GM12891 (cell line): ENCODE results near the gene SPEN.
"Not testable (repeated sequence)": the region's sequence is repeated elsewhere in the genome, so short reads cannot be mapped to it uniquely, and the experiment has no call there.

Experiments used
- DNase-seq: peaks from one replicate; pipeline ENCODE4 v3.0.0; 2011; ENCODE audit warnings: low spot score; ENCODE audit not compliant: insufficient read length
- FAIRE-seq: peaks from 2 replicates; lab custom pipeline; 2011; peaks lifted over from hg19 to GRCh38; lab: Jason Lieb, UNC
- PAX5 ChIP-seq: IDR thresholded peaks from 2 replicates; pipeline ENCODE4 v1.6.1; 2011; ENCODE audit warnings: low read length, moderate library complexity, mild to moderate bottlenecking; ENCODE audit not compliant: insufficient read depth, severe bottlenecking
- POLR2A ChIP-seq: IDR thresholded peaks from 2 replicates; pipeline ENCODE4 v1.6.1; 2011; ENCODE audit warnings: low read depth, low read length, control low read depth
- POLR2AphosphoS5 ChIP-seq: IDR thresholded peaks from 2 replicates; pipeline ENCODE4 v1.6.1; 2011; ENCODE audit warnings: low read depth, low read length, control low read depth
- POU2F2 ChIP-seq: IDR thresholded peaks from 2 replicates; pipeline ENCODE4 v1.6.1; 2011; ENCODE audit warnings: low read depth, mild to moderate bottlenecking, control low read depth, low read length, moderate library complexity
- SPI1 ChIP-seq: IDR thresholded peaks from 2 replicates; pipeline ENCODE4 v1.6.1; 2011; ENCODE audit warnings: low read depth, low read length, control low read depth
- TAF1 ChIP-seq: IDR thresholded peaks from 2 replicates; pipeline ENCODE4 v1.6.1; 2011; ENCODE audit warnings: low read depth, low read length, control low read depth

The SPEN gene

GRCh38 chr1:15899266-15899665 lies 51.8 kb downstream of the SPEN start:
- FAIRE-seq, result no peak
- no peak for DNase-seq

GRCh38 chr1:15900662-15901279 lies 53.3 kb downstream of the SPEN start:
- TF ChIP-seq POLR2AphosphoS5 (no peak), POU2F2 (no peak), PAX5 (no peak), TAF1 (no peak), SPI1 (no peak), POLR2A (no peak)
- DNase-seq (no peak), FAIRE-seq (no peak)

More at GRCh38 chr1:15899266-15899665, 51.8 kb downstream of the SPEN start:
- no peak for TF ChIP-seq PAX5
- no peak for TF ChIP-seq POU2F2
- TF ChIP-seq SPI1, result no peak
- no peak for TF ChIP-seq POLR2A
- no peak for TF ChIP-seq POLR2AphosphoS5
- no peak for TF ChIP-seq TAF1

GRCh38 chr1:15902882-15903281 lies 55.4 kb downstream of the SPEN start:
- FAIRE-seq, result no peak
- DNase-seq, result no peak
- TF ChIP-seq PAX5 (no peak), SPI1 (no peak), POLR2AphosphoS5 (no peak), TAF1 (no peak), POLR2A (no peak)

- no peak for TF ChIP-seq PAX5
- TF ChIP-seq POLR2AphosphoS5, result no peak
- no peak for TF ChIP-seq SPI1
- TF ChIP-seq POU2F2, result no peak
- no peak for TF ChIP-seq POLR2A
- TF ChIP-seq TAF1, result no peak
- FAIRE-seq (no peak), DNase-seq (no peak)
Measured at GRCh38 chr1:15908597-15908996, 61.1 kb downstream of the SPEN start.

GRCh38 chr1:15911141-15911540 lies 63.6 kb downstream of the SPEN start:
- TF ChIP-seq POLR2A (no peak), POU2F2 (no peak), PAX5 (no peak), SPI1 (no peak), TAF1 (no peak), POLR2AphosphoS5 (no peak)
- DNase-seq, result no peak
- FAIRE-seq, result peak; percentile 9

- TF ChIP-seq PAX5 (no peak), POLR2AphosphoS5 (no peak), TAF1 (no peak), POLR2A (no peak), POU2F2 (no peak), SPI1 (no peak)
- no peak for DNase-seq
- FAIRE-seq, result no peak
Measured at GRCh38 chr1:15911927-15912326, 64.4 kb downstream of the SPEN start.

GRCh38 chr1:15913607-15914006 lies 66.1 kb downstream of the SPEN start:
- not testable (repeated sequence) for DNase-seq, FAIRE-seq

- TF ChIP-seq POLR2AphosphoS5, result no peak
- no peak for TF ChIP-seq POU2F2
- no peak for TF ChIP-seq POLR2A
- no peak for TF ChIP-seq TAF1
- no peak for TF ChIP-seq PAX5
- DNase-seq (no peak), FAIRE-seq (no peak)
Measured at GRCh38 chr1:15915991-15916390, 68.5 kb downstream of the SPEN start.

GRCh38 chr1:15916417-15916816 lies 68.9 kb downstream of the SPEN start:
- TF ChIP-seq SPI1, result no peak
- TF ChIP-seq POLR2AphosphoS5, result no peak
- TF ChIP-seq PAX5, result no peak
- TF ChIP-seq TAF1, result no peak
- TF ChIP-seq POLR2A, result no peak
- no peak for TF ChIP-seq POU2F2
- FAIRE-seq, result no peak
- DNase-seq, result no peak

GRCh38 chr1:15916916-15917315 lies 69.4 kb downstream of the SPEN start:
- TF ChIP-seq TAF1 (no peak), SPI1 (no peak)
- no peak for DNase-seq
- FAIRE-seq, result no peak
